K562 (cell line): ENCODE measurements around the gene ADPRM. TPM values are rescaled to one million over a fixed set of nuclear protein-coding genes. Genes with fewer than 3 reads are reported as not detected.

ENCODE experiments used
- ATAC-seq: fragments of 200-7000 bp; cut with Tn5 transposase; 3 replicates; pipeline ENCODE4 v1.9.1; 2020; ENCODE audit warnings: moderate library complexity
- BruUV-seq: library from RNA; stranded (reverse); fragments of 400-500 nt; replicated peaks from 2 replicates; lab custom pipeline; 2021; lab: Mats Ljungman, UMichigan
- CTCF ChIA-PET: fragments of 300-600 bp; formaldehyde crosslinking; extraction: SDS; loops from one replicate; lab custom pipeline; 2021; ENCODE audit warnings: low intra/inter-chr PET ratio; lab: Yijun Ruan, JAX
- POLR2A ChIA-PET: fragments of 300-600, 350-650 bp; sonication (Branson Sonifier 250); formaldehyde crosslinking; extraction: SDS; loops from one replicate; lab custom pipeline; 2021; ENCODE audit warnings: antibody characterized with exemption, inconsistent platforms; lab: Yijun Ruan, JAX
- DNase-seq, 4 experiments: peaks; one replicate each; pipeline versions ENCODE4 v3.0.0 to v3.0.0-alpha.2; 2011 to 2018; ENCODE audit warnings: low spot score in 3 of 4, mixed read lengths in 3 of 4; ENCODE audit errors: extremely low read depth in 1 of 4
- FAIRE-seq: peaks from 2 replicates; lab custom pipeline; 2011; peaks lifted over from hg19 to GRCh38; lab: Jason Lieb, UNC
- H2AFZ ChIP-seq: 2 replicates; pipeline ENCODE4 v1.6.0; 2011; ENCODE audit warnings: low read depth, low read length, control low read depth, inconsistent platforms
- H3K27ac ChIP-seq: fragments of 200-600 bp; 3 replicates; pipeline ENCODE4 v1.8.0; 2011; ENCODE audit warnings: low read depth, mild to moderate bottlenecking, control low read depth, inconsistent platforms, low read length, moderate library complexity, mixed read lengths; ENCODE audit errors: extremely low read depth
- H3K27me3 ChIP-seq, 2 experiments: fragments of 300-600 bp in 1 of 2; 2 replicates in 1 of 2; 3 replicates in 1 of 2; pipeline versions ENCODE4 v1.6.0 to v1.8.0; 2011; ENCODE audit warnings: inconsistent platforms in 2 of 2, low read length in 2 of 2, mild to moderate bottlenecking in 1 of 2, mixed read lengths in 1 of 2, moderate library complexity in 1 of 2; ENCODE audit not compliant: control insufficient read depth in 2 of 2, insufficient read depth in 2 of 2
- H3K36me3 ChIP-seq: fragments of 300-600 bp; 3 replicates; pipeline ENCODE4 v1.8.0; 2011; ENCODE audit warnings: mild to moderate bottlenecking, low read length, inconsistent platforms; ENCODE audit not compliant: control insufficient read depth, insufficient read depth
- H3K4me1 ChIP-seq, 2 experiments: fragments of 200-600 bp in 1 of 2; replicated peaks in 1 of 2; 2 replicates in 1 of 2; 3 replicates in 1 of 2; pipeline versions ENCODE4 v1.5.1 to v1.8.0; 2011; ENCODE audit warnings: inconsistent platforms in 2 of 2, low read length in 2 of 2, mild to moderate bottlenecking in 1 of 2, mixed read lengths in 1 of 2, moderate library complexity in 1 of 2; ENCODE audit not compliant: control insufficient read depth in 2 of 2, insufficient read depth in 2 of 2
- H3K4me2 ChIP-seq: 2 replicates; pipeline ENCODE4 v1.6.1; 2011; ENCODE audit warnings: low read length, control low read depth, inconsistent platforms, mixed read lengths; ENCODE audit not compliant: insufficient read depth
- H3K4me3 ChIP-seq: fragments of 200-600 bp; sonication (generic), shearing (Covaris generic); 2 replicates; pipeline ENCODE4 v1.5.1; 2016; ENCODE audit warnings: control low read depth, inconsistent platforms
- H3K79me2 ChIP-seq: fragments of 200-600 bp; 3 replicates; pipeline ENCODE4 v1.8.0; 2011; ENCODE audit warnings: low read length, inconsistent platforms; ENCODE audit not compliant: control insufficient read depth, insufficient read depth
- H3K9ac ChIP-seq, 2 experiments: 2 replicates each; pipeline versions ENCODE4 v1.6.0 to v1.6.1; 2011; ENCODE audit warnings: low read depth in 2 of 2, low read length in 2 of 2, control low read depth in 1 of 2, inconsistent platforms in 1 of 2, mild to moderate bottlenecking in 1 of 2, mixed read lengths in 1 of 2; ENCODE audit not compliant: insufficient read depth in 1 of 2
- H3K9me1 ChIP-seq: one replicate; pipeline ENCODE4 v1.6.0; 2011; ENCODE audit warnings: inconsistent platforms, mild to moderate bottlenecking, low read length, moderate library complexity; ENCODE audit not compliant: control insufficient read depth, insufficient read depth
- H3K9me3 ChIP-seq: replicated peaks from 2 replicates; pipeline ENCODE4 v1.5.1; 2011; ENCODE audit warnings: low read depth, low read length, inconsistent platforms; ENCODE audit not compliant: control insufficient read depth, insufficient read depth
- H4K20me1 ChIP-seq: replicated peaks from 2 replicates; pipeline ENCODE4 v1.6.1; 2011; ENCODE audit warnings: low read length, inconsistent platforms, mixed read lengths; ENCODE audit not compliant: control insufficient read depth, insufficient read depth
- ADNP ChIP-seq: fragments of 200-800 bp; sonication (Bioruptor generic); IDR thresholded peaks from 2 replicates; pipeline ENCODE4 v1.6.1; 2016; ENCODE audit warnings: missing genetic modification characterization, missing compliant biosample characterization
- ARID2 ChIP-seq: fragments of 450-650 bp; IDR thresholded peaks from 2 replicates; pipeline ENCODE4 v1.6.1; 2017; ENCODE audit warnings: antibody characterized with exemption, mild to moderate bottlenecking
- BACH1 ChIP-seq: fragments of 200-800 bp; sonication (Bioruptor generic); IDR thresholded peaks from 2 replicates; pipeline ENCODE4 v1.6.1; 2016; ENCODE audit warnings: missing genetic modification characterization, missing compliant biosample characterization
- ETS2 ChIP-seq: IDR thresholded peaks from 2 replicates; pipeline ENCODE4 v1.6.1; 2016; ENCODE audit warnings: borderline replicate concordance, missing genetic modification characterization, mild to moderate bottlenecking, moderate library complexity, missing compliant biosample characterization; ENCODE audit not compliant: poor library complexity, severe bottlenecking
- FOXK2 ChIP-seq, 2 experiments: fragments of 450-650 bp; IDR thresholded peaks in 1 of 2; conservative IDR thresholded peaks in 1 of 2; 2 replicates each; pipeline ENCODE4 v1.6.1; 2016; ENCODE audit warnings: low read depth in 2 of 2, mild to moderate bottlenecking in 1 of 2
- KAT7 ChIP-seq: sonication (generic); formaldehyde crosslinking; IDR thresholded peaks from 2 replicates; pipeline ENCODE4 v1.8.0; 2022; ENCODE audit warnings: missing genetic modification reagents, mild to moderate bottlenecking, borderline replicate concordance
- SAFB ChIP-seq: fragments of 200-400 bp; formaldehyde crosslinking; IDR thresholded peaks from 2 replicates; pipeline ENCODE4 v1.6.1; 2017; ENCODE audit warnings: low read depth, low read length, borderline replicate concordance
- SAP30 ChIP-seq: fragments of 200-600 bp; sonication (generic); IDR thresholded peaks from 2 replicates; pipeline ENCODE4 v1.6.1; 2012; ENCODE audit warnings: borderline replicate concordance, low read depth, mild to moderate bottlenecking, moderate library complexity, low read length, control low read depth, inconsistent platforms; ENCODE audit not compliant: insufficient read depth, poor library complexity, severe bottlenecking
- U2AF2 ChIP-seq: fragments of 200-400 bp; formaldehyde crosslinking; optimal IDR thresholded peaks from 2 replicates; pipeline ENCODE3; 2017; ENCODE audit warnings: low read depth, mild to moderate bottlenecking, low read length
- ZNF347 ChIP-seq: fragments of 450-650 bp; formaldehyde crosslinking; IDR thresholded peaks from 2 replicates; pipeline ENCODE4 v1.4.0; 2020; ENCODE audit warnings: low read depth, mild to moderate bottlenecking, moderate library complexity
- WGBS: fragments of 100-300 bp; shearing (Covaris generic); methylation state at CpG from one replicate; pipeline ENCODE4 v1.1.6; 2016; ENCODE audit warnings: low coverage, mixed read lengths; ENCODE audit not compliant: insufficient coverage; ENCODE audit errors: missing lambda C conversion rate; 5-methylcytosine and 5-hydroxymethylcytosine counted together
- in situ Hi-C: fragments of 300-500 bp; cut with MboI; formaldehyde crosslinking; loops from 4 replicates; pipeline ENCODE4 v1.15.0; 2018; ENCODE audit warnings: inconsistent platforms, mixed read lengths
- intact Hi-C: fragments of 100-400 bp; cut with micrococcal nuclease; formaldehyde crosslinking; loops from 2 replicates; pipeline ENCODE4 v1.14.2; 2022
- polyA plus RNA-seq, 8 experiments: library from polyadenylated mRNA; depleted of rRNA in 4 of 8; stranded (reverse) in 5 of 8; unstranded in 3 of 8; fragments of >200 nt; fragmentation: Nextera tagmentation in 2 of 8; fragmentation: Illumina TruSeq in 1 of 8; extraction: Ambion mirVana in 2 of 8; extraction: Trizol in 1 of 8; gene quantifications; 2 replicates each; pipeline versions ENCODE4 v1.2.1 to v1.2.3, GENCODE V29; 2011 to 2014; ENCODE audit warnings: inconsistent platforms in 1 of 8, missing spikeins in 1 of 8
- total RNA-seq, 7 experiments: library from RNA; depleted of rRNA in 6 of 7; stranded (reverse); fragments of >200 nt in 6 of 7; fragmentation: Illumina TruSeq in 2 of 7; extraction: Trizol in 2 of 7; gene quantifications; 2 replicates each; pipeline versions ENCODE4 v1.2.1 to v1.2.3, GENCODE V29; 2011 to 2021; ENCODE audit warnings: low replicate concordance in 1 of 7
- TF ChIP-seq, protein P1 (sequence below), 2 experiments: fragments of 450-650 bp; IDR thresholded peaks; 2 replicates each; pipeline ENCODE4 v1.6.1; 2018; ENCODE audit warnings: mild to moderate bottlenecking in 2 of 2, low read depth in 1 of 2; ENCODE audit not compliant: partially characterized antibody in 2 of 2

Gene ADPRM
- total and polyA plus RNA-seq, 9 of the 15 experiments (the other 6 are each of a cell fraction or from before 2014, with no cell fraction given): 4.7 to 17.6 (median 6.2) TPM

DNA sequence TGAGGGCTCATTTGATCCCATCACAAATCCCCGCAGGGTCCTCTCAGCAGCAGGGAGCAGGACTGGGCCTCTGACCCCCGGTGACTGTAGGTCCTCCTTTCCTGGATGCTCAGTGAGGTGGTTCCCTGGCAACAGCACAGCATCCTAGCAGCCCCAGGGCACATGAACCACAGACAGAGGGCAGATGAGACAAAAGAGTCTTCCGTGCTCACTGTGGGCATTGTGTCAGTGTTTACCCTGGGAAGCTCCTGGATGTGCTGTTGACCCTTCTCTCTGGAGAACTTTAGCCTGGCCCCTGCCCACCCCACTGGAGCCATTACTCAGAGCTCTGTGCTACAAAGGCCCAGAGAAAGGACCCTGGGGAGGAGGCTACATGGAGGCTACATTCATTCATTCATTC, 54.2 kb downstream of the ADPRM start:
- H3K79me2 ChIP-seq: no peaks in the 10 kb centered on the region
- H3K27me3 ChIP-seq: peaks cover 0 to 10% of the 10 kb centered on the region in 2 experiments; a peak in 1 of 5 replicates
- intact Hi-C loops (no loop called here), in situ Hi-C loops (no loop called here)
- no TSS peak for BruUV-seq
- TF ChIP-seq U2AF2: no peak
- TF ChIP-seq SAFB: no peak
- TF ChIP-seq ETS2: no peak
- TF ChIP-seq BACH1 (tag): no peak
- no peak for TF ChIP-seq ARID2
- TF ChIP-seq, protein P1, sequence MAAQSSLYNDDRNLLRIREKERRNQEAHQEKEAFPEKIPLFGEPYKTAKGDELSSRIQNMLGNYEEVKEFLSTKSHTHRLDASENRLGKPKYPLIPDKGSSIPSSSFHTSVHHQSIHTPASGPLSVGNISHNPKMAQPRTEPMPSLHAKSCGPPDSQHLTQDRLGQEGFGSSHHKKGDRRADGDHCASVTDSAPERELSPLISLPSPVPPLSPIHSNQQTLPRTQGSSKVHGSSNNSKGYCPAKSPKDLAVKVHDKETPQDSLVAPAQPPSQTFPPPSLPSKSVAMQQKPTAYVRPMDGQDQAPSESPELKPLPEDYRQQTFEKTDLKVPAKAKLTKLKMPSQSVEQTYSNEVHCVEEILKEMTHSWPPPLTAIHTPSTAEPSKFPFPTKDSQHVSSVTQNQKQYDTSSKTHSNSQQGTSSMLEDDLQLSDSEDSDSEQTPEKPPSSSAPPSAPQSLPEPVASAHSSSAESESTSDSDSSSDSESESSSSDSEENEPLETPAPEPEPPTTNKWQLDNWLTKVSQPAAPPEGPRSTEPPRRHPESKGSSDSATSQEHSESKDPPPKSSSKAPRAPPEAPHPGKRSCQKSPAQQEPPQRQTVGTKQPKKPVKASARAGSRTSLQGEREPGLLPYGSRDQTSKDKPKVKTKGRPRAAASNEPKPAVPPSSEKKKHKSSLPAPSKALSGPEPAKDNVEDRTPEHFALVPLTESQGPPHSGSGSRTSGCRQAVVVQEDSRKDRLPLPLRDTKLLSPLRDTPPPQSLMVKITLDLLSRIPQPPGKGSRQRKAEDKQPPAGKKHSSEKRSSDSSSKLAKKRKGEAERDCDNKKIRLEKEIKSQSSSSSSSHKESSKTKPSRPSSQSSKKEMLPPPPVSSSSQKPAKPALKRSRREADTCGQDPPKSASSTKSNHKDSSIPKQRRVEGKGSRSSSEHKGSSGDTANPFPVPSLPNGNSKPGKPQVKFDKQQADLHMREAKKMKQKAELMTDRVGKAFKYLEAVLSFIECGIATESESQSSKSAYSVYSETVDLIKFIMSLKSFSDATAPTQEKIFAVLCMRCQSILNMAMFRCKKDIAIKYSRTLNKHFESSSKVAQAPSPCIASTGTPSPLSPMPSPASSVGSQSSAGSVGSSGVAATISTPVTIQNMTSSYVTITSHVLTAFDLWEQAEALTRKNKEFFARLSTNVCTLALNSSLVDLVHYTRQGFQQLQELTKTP (IDR thresholded peaks at IDR 0.05; ENCODE audit: low read depth in 1 of 2, partially characterized antibody in 2 of 2): no peak
- no peak for TF ChIP-seq KAT7 (CRISPR knock-in tag)
- no peak for TF ChIP-seq ADNP (tag)
- no peak for TF ChIP-seq SAP30
- TF ChIP-seq ZNF347 (CRISPR knock-in tag): no peak
- no peak for TF ChIP-seq FOXK2 (conservative IDR thresholded peaks at IDR 0.05 in 1 of 2, IDR thresholded peaks at IDR 0.05 in 1 of 2; ENCODE audit: low read depth in 2 of 2)
- no peak overlapping the region for H3K4me3 ChIP-seq
- no peaks in the 10 kb centered on the region for H3K9me1 ChIP-seq
- WGBS: 0% methylated on average over 1 of the region's 3 CpGs
- H3K4me2 ChIP-seq: no peak overlapping the region
- no peaks in the 10 kb centered on the region for H3K36me3 ChIP-seq
- H4K20me1 ChIP-seq: peaks cover 6% of the 10 kb centered on the region; the same call in 1 of the 2 replicates
- H3K4me1 ChIP-seq: no peaks in the 10 kb centered on the region
- no peak overlapping the region for H3K27ac ChIP-seq
- ChIA-PET CTCF (no interaction called here), POLR2A (no interaction called here)
- no peak for DNase-seq
- H2AFZ ChIP-seq: no peak overlapping the region
- no peaks in the 10 kb centered on the region for H3K9me3 ChIP-seq
- H3K9ac ChIP-seq: no peak overlapping the region
- ATAC-seq: no peak
- no peak for FAIRE-seq
